Neuronal stem cell (in vitro differentiated cells): ENCODE results near the gene STRN.
"Not testable (repeated sequence)": the region's sequence is repeated elsewhere in the genome, so short reads cannot be mapped to it uniquely, and the experiment has no call there.

ENCODE experiments used
- DNase-seq: peaks from one replicate; pipeline ENCODE4 v3.0.0-alpha.2; 2013; ENCODE audit warnings: low spot score
- H2AFZ ChIP-seq: one replicate; pipeline ENCODE4 v1.6.1; 2013; ENCODE audit warnings: mild to moderate bottlenecking, low read length, inconsistent platforms
- H2AK5ac ChIP-seq: 2 replicates; pipeline ENCODE4 v1.6.1; 2013; ENCODE audit warnings: low read depth, mild to moderate bottlenecking, inconsistent platforms, low read length, moderate library complexity, mixed read lengths
- H2BK120ac ChIP-seq: 2 replicates; pipeline ENCODE4 v1.6.1; 2013; ENCODE audit warnings: low read depth, mild to moderate bottlenecking, inconsistent platforms, low read length, moderate library complexity, mixed read lengths
- H2BK12ac ChIP-seq: one replicate; pipeline ENCODE4 v1.6.1; 2013; ENCODE audit warnings: low read length, inconsistent platforms
- H2BK15ac ChIP-seq: 2 replicates; pipeline ENCODE4 v1.6.1; 2013; ENCODE audit warnings: mild to moderate bottlenecking, low read length, inconsistent platforms, mixed read lengths
- H2BK5ac ChIP-seq: one replicate; pipeline ENCODE4 v1.6.1; 2013; ENCODE audit warnings: inconsistent platforms, mild to moderate bottlenecking, low read length, moderate library complexity
- H3K14ac ChIP-seq: one replicate; pipeline ENCODE4 v1.6.1; 2013; ENCODE audit warnings: low read length, inconsistent platforms
- H3K18ac ChIP-seq: 2 replicates; pipeline ENCODE4 v1.6.1; 2013; ENCODE audit warnings: low read length, inconsistent platforms
- H3K23ac ChIP-seq: 2 replicates; pipeline ENCODE4 v1.6.1; 2013; ENCODE audit warnings: low read depth, mild to moderate bottlenecking, mixed read lengths, low read length, inconsistent platforms; ENCODE audit not compliant: poor library complexity
- H3K27ac ChIP-seq: replicated peaks from 3 replicates; pipeline ENCODE4 v1.5.1; 2013; ENCODE audit warnings: low read length, inconsistent platforms
- H3K27me3 ChIP-seq, 3 experiments: 2 replicates each; pipeline ENCODE4 v1.6.1; 2013; ENCODE audit warnings: low read length in 3 of 3, mild to moderate bottlenecking in 2 of 3, inconsistent platforms in 1 of 3, low read depth in 1 of 3, mixed read lengths in 1 of 3, moderate library complexity in 1 of 3; ENCODE audit not compliant: control insufficient read depth in 3 of 3, insufficient read depth in 3 of 3
- H3K36me3 ChIP-seq, 2 donors: replicated peaks in 1 of 2; 2 replicates each; pipeline ENCODE4 v1.6.1; 2013; ENCODE audit warnings: low read length in 2 of 2; ENCODE audit not compliant: control insufficient read depth in 2 of 2, insufficient read depth in 2 of 2
- H3K4ac ChIP-seq: 2 replicates; pipeline ENCODE4 v1.6.1; 2013; ENCODE audit warnings: inconsistent platforms, mild to moderate bottlenecking, low read length, moderate library complexity
- H3K4me1 ChIP-seq, 2 donors: 1 replicate in 1 of 2; 2 replicates in 1 of 2; pipeline ENCODE4 v1.6.1; 2013; ENCODE audit warnings: low read length in 2 of 2, low read depth in 1 of 2; ENCODE audit not compliant: control insufficient read depth in 2 of 2, insufficient read depth in 1 of 2
- H3K4me2 ChIP-seq: one replicate; pipeline ENCODE4 v1.6.1; 2013; ENCODE audit warnings: mild to moderate bottlenecking, low read length, inconsistent platforms; ENCODE audit not compliant: insufficient read depth, poor library complexity, severe bottlenecking
- H3K4me3 ChIP-seq, 2 donors: 2 replicates each; pipeline ENCODE4 v1.5.1; 2013; ENCODE audit warnings: low read length in 2 of 2, mild to moderate bottlenecking in 2 of 2, inconsistent platforms in 1 of 2, moderate library complexity in 1 of 2
- H3K79me1 ChIP-seq: one replicate; pipeline ENCODE4 v1.6.1; 2013; ENCODE audit warnings: low read depth, mild to moderate bottlenecking, inconsistent platforms, low read length, moderate library complexity
- H3K9ac ChIP-seq: one replicate; pipeline ENCODE4 v1.6.1; 2013; ENCODE audit warnings: mild to moderate bottlenecking, low read depth, low read length, inconsistent platforms; ENCODE audit not compliant: poor library complexity
- H3K9me3 ChIP-seq, 2 donors: replicated peaks in 1 of 2; 2 replicates each; pipeline versions ENCODE3 to v1.6.1; 2013; ENCODE audit warnings: low read length in 2 of 2, mild to moderate bottlenecking in 2 of 2, inconsistent platforms in 1 of 2, low read depth in 1 of 2, mixed read lengths in 1 of 2, moderate library complexity in 1 of 2; ENCODE audit not compliant: control insufficient read depth in 2 of 2, insufficient read depth in 1 of 2
- H4K8ac ChIP-seq: one replicate; pipeline ENCODE4 v1.6.1; 2013; ENCODE audit warnings: low read depth, mild to moderate bottlenecking, inconsistent platforms, low read length, moderate library complexity
- H4K91ac ChIP-seq: one replicate; pipeline ENCODE4 v1.6.1; 2013; ENCODE audit warnings: low read length, low read depth, mild to moderate bottlenecking, inconsistent platforms; ENCODE audit not compliant: poor library complexity
- WGBS, 2 donors: extraction: QIAGEN DNeasy Blood & Tissue Kit; methylation state at CpG; one replicate each; pipeline ENCODE4 v1.1.7; 2013; ENCODE audit warnings: missing lambda C conversion rate in 2 of 2, mixed read lengths in 1 of 2; ENCODE audit not compliant: insufficient read length in 2 of 2, insufficient replicate concordance in 1 of 2; ENCODE audit errors: extremely low coverage in 2 of 2; 5-methylcytosine and 5-hydroxymethylcytosine counted together

The STRN gene

GRCh38 chr2:36922629-36923028, 43.7 kb downstream of the STRN start:
- H3K23ac ChIP-seq, H2BK15ac ChIP-seq, H2AFZ ChIP-seq, H4K91ac ChIP-seq, H3K18ac ChIP-seq, H2AK5ac ChIP-seq, DNase-seq, H3K4me3 ChIP-seq, H3K9ac ChIP-seq, H3K4me2 ChIP-seq, H3K27me3 ChIP-seq, H4K8ac ChIP-seq, H3K4ac ChIP-seq, H2BK12ac ChIP-seq, H3K79me1 ChIP-seq, H3K36me3 ChIP-seq, H3K4me1 ChIP-seq, H3K27ac ChIP-seq, H2BK120ac ChIP-seq, H3K9me3 ChIP-seq, H2BK5ac ChIP-seq, H3K14ac ChIP-seq: not testable (repeated sequence)
- WGBS, 2 donors, result no CpG with 5 or more reads among the region's 10 CpGs

GRCh38 chr2:36921984-36922383, 44.4 kb downstream of the STRN start:
- Histone ChIP-seq H3K9me3 (no peaks in the 10 kb centered on the region), H3K79me1 (no peaks in the 10 kb centered on the region), H3K27me3 (no peaks in the 10 kb centered on the region), H3K4me1 (no peaks in the 10 kb centered on the region), H3K18ac (no peak overlapping the region), H2AFZ (no peak overlapping the region), H2BK12ac (no peak overlapping the region), H3K23ac (no peak overlapping the region), H3K14ac (no peak overlapping the region), H2BK120ac (no peak overlapping the region), H3K27ac (no peak overlapping the region), H3K9ac (no peak overlapping the region), H3K36me3 (no peaks in the 10 kb centered on the region), H4K8ac (no peak overlapping the region), H3K4me3 (no peak overlapping the region), H3K4me2 (no peak overlapping the region), H2AK5ac (no peak overlapping the region), H3K4ac (no peak overlapping the region), H2BK15ac (no peak overlapping the region), H2BK5ac (no peak overlapping the region), H4K91ac (no peak overlapping the region)
- no peak for DNase-seq
- WGBS, 2 donors, result no CpG with 5 or more reads among the region's 3 CpGs

- WGBS, 2 donors, result 100% methylated on average over 1 of the region's 7 CpGs; no CpG with 5 or more reads in 1 of the 2 donors
- Histone ChIP-seq H3K9ac (no peak overlapping the region), H2AFZ (no peak overlapping the region), H3K23ac (no peak overlapping the region), H3K27me3 (no peaks in the 10 kb centered on the region), H2AK5ac (no peak overlapping the region), H3K4me2 (no peak overlapping the region), H4K91ac (no peak overlapping the region), H2BK5ac (no peak overlapping the region), H2BK120ac (no peak overlapping the region), H3K4ac (no peak overlapping the region), H3K14ac (no peak overlapping the region), H3K27ac (no peak overlapping the region), H2BK12ac (no peak overlapping the region), H3K4me1 (no peaks in the 10 kb centered on the region), H3K9me3 (no peaks in the 10 kb centered on the region), H3K4me3 (no peak overlapping the region), H4K8ac (no peak overlapping the region), H3K18ac (no peak overlapping the region), H3K79me1 (no peaks in the 10 kb centered on the region), H3K36me3 (peaks cover 0 to 12% of the 10 kb centered on the region in 2 donors), H2BK15ac (no peak overlapping the region)
- no peak for DNase-seq
Observed at GRCh38 chr2:36919041-36919837, 47.1 kb downstream of the STRN start.

GRCh38 chr2:36918307-36918706, 48.0 kb downstream of the STRN start:
- Histone ChIP-seq H2BK5ac (no peak overlapping the region), H3K4me1 (no peaks in the 10 kb centered on the region), H3K4ac (no peak overlapping the region), H2BK120ac (no peak overlapping the region), H3K9me3 (no peaks in the 10 kb centered on the region), H3K36me3 (peaks cover 0 to 20% of the 10 kb centered on the region in 2 donors), H2BK12ac (no peak overlapping the region), H3K23ac (no peak overlapping the region), H4K91ac (no peak overlapping the region), H4K8ac (no peak overlapping the region), H2BK15ac (no peak overlapping the region), H3K4me3 (no peak overlapping the region), H3K27me3 (no peaks in the 10 kb centered on the region), H3K9ac (no peak overlapping the region), H3K79me1 (no peaks in the 10 kb centered on the region), H3K4me2 (no peak overlapping the region), H2AK5ac (no peak overlapping the region), H3K18ac (no peak overlapping the region), H3K27ac (no peak overlapping the region), H3K14ac (no peak overlapping the region), H2AFZ (no peak overlapping the region)
- no peak for DNase-seq
